CD4-positive, alpha-beta T cell treated with Interleukin-17A for 4 hours (primary cell): ENCODE measurements around the gene GARRE1.
"Not testable (repeated sequence)": the region's sequence is repeated elsewhere in the genome, so short reads cannot be mapped to it uniquely, and the experiment has no call there.

Source experiments
- DNase-seq: peaks from one replicate; pipeline ENCODE4 v3.0.0-alpha.2; 2020; ENCODE audit warnings: mixed read lengths

Gene GARRE1

DNA sequence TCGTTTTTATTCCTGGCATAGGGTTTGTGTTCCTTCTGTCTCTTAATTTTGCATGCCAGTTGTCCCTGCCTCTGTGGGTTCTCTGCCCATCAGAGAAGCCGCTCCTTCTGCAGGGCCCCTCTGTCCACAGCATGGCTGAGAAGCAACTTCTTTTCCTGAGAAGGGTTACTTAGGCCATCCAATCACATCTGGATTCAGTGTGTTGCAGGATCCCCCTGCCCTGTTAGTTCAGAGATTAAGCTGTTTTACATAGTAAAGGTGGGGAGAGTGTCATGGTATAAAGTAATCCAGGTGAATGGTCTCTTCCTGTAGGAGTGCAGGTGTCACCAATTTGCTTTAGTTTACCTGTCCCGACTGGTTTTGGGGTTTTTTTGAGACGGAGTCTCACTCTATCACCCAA, 22.9 kb upstream of the GARRE1 start:
- DNase-seq, result no peak

DNA sequence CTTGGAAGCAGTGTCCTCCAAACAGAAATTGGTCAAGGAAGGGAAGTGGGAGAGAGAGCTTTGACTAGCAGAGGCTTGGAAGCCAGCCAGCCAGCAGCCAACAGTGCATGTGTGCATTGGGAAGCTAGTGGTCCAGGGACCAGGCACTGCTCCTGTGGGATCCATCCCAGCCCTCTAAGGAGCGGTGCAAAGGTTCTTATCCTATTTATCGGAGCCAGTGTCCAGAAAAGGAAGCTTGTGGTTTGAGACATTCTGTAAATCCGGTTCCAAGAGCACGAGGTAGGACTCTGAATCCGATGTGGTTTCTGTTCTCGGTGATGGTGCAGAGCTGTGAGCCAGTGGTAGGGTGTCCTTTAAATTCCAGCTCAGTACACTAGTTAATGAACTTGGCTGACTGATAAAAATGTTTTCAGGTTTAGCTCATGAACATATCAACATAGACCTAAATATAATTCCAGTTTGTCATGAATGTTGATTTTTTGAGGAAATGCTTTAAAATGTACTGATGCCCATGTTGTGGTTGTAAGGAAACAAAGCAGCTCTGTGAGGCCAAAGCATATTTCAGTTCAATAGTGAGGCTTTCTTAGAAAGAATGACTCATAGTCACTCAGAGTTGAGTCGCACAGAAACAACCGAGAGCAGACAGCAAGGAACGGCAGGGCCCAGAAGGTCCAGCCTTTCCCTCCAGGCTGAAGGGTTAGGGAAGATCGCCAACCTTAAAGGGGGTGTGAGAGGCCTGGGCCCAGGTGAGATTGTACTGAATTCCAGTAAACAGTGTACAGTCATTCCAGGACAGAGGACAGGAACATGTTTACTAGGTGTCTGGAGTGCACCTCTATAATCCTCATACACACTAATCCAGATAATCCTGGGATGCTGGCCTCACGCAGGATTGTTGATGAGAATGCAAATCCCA, 21.5 kb upstream of the GARRE1 start:
- DNase-seq, result peak; percentile 15

- DNase-seq, result no peak
Observed at GRCh38 chr19:34235425-34235940, 18.9 kb upstream of the GARRE1 start.

DNA sequence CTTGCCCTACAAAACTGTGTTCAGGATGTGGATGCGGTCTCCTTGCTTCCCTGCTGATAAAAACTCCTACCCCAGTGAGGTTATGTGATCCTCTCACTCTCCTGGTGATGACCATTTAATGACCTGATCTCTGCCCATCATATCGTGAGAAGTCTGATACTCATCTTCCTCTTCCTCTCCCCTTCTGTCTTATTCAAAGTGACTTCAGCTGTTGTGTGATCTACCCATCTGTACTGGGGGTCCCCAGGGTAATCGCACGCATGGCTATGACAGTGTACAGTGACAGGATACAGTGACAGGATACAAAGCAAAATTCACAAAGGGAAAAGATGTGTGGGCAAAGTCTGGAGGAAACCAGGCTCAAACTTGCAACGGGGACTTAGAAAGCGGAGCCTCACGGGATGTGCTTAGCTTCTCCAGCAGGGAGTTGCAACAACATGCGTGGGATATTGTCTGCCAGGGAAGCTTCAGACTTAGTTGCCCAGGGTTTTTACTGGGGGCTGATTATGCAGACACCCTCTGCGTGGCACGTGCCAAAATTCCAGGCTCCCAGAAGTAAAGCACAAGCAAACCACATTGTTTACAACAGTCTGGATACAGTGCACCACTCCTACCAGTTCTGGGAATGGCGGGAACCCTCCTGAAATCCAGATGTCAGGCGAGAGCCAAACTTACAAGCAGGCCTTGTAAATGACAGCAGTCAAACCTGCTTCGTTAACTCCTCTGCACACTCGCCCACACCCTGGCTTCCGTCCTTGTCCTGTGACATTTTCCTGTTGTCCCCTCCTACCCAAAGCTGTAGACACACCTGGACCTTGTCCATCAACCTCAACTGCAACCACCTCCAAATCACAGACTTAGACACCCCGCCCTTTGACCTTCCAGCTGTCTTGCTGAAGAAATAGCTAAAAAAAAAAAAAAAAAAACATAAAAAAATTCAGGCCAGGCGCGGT, 18.0 kb upstream of the GARRE1 start:
- DNase-seq, result no peak

DNA sequence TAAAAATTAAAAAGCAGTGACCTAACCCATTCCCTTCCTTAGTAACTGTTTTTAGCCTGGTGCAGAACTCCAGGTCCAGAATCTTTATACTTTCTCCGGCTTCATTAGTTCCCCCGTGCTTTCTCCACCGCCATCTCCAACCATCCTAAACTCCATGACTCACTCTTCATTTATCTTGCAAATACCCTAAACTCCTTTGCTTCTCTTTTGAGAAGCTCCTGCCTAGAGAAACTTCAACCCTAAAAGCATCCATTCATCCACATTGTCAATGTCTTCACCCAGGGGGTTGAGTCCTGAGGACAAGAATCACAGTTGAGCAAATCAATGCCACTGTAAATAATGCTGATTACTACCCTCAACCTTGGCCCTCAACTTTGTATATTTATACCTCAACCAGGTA, 17.1 kb upstream of the GARRE1 start:
- no peak for DNase-seq

- DNase-seq, result no peak
Observed at GRCh38 chr19:34237939-34238338, 16.4 kb upstream of the GARRE1 start.

GRCh38 chr19:34241513-34242337, 12.6 kb upstream of the GARRE1 start:
- DNase-seq, result peak; percentile 29

DNA sequence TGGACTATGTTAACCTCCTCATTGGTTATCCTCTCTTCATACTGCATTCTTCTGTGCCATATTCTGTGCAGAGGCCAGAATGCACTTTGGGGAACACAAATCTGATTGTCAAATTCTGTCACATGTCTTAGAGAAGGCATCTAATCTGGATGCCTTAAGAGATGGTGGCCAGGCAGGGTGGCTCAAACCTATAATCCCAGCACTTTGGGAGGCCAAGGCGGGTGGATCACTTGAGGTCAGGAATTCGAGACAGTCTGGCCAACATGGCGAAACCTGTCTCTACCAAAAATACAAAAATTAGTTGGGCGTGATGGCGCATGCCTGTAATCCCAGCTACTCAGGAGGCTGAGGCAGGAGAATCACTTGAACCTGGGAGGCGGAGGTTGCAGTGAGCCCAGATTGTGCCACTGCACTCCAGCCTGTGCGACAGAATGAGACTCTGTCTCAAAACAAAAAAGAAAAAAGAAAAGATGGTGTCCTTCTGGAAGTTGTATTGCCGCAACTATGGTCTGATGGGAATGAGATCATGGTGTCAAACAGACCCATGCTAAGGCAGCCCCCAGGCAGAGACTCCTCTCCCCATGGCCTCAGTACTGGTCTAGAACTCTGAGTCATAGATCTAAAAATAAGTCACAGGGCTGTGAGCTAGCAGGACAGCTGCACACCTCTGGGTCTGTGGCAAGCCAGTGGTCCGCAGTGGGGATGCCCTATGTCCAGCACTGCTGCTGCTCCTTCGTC, 11.0 kb upstream of the GARRE1 start:
- DNase-seq, result not testable (repeated sequence)

DNA sequence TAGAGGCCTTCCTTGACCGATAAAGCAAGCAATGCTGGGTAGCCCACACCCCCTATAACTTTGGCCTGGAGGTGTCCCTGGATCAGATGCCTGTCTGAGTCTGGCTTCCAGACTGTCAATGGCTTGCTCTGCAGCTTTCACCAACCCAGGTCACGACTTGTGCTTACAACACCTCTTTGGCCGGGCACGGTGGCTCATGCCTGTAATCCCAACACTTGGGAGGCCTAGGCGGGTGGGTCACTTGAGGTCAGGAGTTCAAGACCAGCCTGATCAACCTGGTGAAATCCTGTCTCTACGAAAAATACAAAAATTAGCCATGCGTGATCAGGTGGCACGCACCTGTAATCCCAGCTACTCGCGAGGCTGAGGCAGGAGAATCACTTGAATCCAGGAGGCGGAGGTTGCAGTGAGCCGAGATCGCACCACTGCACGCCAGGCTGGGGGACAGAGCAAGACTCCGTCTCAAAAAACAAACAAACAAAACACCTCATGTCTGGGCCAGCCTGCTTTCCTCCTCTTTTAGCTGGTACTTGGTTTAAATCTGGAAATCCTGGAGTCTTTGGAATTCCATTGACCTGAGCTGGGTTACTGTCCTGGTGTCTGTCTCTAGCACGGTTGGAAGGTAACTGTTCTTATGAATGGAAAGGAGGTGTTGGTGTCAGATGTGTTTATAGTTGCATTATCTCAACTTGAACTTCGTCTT, 10.3 kb upstream of the GARRE1 start:
- DNase-seq, result no peak

GRCh38 chr19:34244611-34245299, 9.6 kb upstream of the GARRE1 start:
- DNase-seq, result no peak

- no peak for DNase-seq
Observed at GRCh38 chr19:34246340-34246739, 8.0 kb upstream of the GARRE1 start.

DNA sequence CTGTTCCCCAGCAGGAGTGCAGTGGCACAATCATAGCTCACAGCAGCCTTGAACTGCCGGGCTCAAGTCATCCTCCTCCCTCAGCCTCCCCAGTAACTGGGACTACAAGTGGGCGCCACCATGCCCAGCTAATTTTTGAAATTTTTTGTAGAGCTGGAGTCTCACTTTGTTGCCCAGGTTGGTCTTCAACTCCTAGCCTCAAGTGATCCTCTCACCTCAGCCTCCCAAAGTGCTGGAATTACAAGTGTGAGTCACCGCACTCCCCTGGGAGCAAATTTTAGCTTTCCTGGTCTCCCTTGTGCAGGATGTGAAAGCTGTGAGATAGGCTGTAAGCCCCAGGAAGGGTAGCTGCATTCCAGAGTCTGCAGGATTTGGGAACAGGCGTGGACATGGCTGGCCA, 5.4 kb upstream of the GARRE1 start:
- no peak for DNase-seq

GRCh38 chr19:34253167-34253566, 1.2 kb upstream of the GARRE1 start:
- DNase-seq, result not testable (repeated sequence)

DNA sequence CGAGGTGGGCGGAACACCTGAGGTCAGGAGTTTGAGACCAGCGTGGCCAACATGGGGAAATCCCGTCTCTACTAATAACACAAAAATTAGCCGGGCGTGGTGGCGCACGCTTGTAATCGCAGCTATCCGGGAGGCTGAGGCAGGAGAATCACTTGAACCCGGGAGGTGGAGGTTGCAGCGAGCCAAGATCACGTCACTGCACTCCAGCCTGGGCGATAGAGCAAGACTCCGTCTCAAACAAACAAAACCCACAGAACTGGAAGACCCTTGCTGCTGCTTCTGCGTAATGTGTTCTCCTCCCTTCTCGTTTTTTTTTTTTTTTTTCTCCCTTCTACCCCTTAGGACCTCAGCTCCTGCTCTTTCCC, 691 bp upstream of the GARRE1 start:
- not testable (repeated sequence) for DNase-seq

DNA sequence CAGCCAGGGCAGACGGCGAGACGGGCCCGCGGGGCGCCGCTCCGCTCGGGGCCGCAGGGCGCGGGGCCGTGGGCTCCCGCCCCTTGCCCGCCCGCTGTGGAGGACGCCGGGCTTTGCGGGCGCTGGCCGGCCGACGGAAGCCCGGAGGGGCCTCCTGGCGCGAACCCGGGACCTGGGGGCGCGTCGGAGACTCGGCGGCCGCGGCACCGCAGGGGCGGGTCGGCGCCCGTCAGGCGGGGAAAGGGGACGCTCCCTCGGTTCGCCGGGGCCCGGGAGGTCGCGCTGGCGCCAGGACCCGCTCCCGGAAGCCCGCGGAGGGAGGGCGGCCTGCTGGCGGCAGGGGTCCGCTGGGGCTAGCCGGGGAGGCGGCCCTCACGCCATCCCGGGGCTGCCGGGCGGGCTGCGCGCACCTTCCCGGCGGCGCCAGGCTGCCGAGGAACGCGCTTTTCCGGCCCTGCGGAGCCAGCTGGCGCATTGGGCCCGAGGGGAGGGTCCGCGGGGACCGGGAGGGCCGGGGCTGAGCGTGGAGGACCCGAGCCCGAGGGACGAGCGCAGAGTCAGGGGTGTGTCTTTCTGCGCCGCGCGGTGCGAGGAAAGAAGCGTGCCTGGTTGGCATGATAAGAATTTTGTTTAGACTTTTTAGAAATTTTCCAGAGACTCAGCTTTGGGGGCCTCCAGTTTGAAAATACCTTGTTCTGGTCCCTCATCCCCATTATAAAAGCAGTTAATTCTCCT, 511 bp downstream of the GARRE1 start:
- DNase-seq, result peak; percentile 43

DNA sequence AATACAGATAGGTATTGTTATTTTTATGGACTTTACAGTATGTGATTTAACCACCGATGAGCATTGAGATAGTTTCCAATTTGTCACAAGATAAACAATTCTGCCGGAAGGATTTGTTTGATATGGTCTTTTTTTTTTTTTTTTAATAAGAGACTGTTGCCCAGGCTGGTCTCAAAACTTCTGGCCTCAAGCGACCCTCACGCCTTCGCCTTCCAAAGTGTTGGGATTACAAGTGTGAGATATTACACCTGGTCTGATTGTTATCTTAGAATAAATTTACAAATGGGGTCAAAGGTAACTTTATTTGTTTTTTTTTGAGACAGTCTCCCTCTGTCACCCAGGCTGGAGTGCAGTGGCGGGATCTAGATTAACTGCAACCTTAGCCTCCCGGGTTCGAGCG, 1.2 kb downstream of the GARRE1 start:
- no peak for DNase-seq

DNA sequence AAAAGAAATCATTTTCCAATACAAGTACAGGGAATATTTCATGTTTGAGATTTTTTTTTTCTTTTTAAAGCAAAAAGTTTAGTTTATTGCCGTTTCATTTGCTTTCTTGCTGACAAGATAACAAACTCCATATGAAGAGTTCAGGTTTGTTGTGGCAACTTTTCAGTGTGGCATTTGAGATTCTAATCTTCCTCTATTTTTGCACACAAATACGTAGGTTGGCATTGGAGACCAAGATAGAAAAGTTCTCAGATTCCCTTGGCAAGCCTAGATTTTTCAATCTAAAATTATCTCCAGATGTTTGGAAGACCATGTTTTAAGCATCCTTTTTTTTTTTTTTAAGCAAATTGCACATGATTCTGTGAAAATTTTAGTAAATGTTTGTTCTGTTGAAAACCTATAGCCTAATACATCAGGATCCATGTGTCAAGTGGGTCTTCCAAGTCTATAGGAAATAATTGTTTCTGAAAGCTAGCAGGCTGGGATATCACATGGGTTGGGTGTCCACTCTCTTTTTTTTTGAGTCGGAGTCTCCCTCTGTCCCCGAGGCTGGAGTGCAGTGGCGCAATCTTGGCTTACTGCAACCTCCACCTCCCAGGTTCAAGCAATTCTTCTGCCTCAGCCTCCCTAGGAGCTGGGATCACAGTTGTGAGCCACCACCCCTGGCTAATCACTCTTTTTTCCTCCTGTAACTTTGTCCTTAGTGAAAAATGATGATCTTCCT, 2.6 kb downstream of the GARRE1 start:
- no peak for DNase-seq

DNA sequence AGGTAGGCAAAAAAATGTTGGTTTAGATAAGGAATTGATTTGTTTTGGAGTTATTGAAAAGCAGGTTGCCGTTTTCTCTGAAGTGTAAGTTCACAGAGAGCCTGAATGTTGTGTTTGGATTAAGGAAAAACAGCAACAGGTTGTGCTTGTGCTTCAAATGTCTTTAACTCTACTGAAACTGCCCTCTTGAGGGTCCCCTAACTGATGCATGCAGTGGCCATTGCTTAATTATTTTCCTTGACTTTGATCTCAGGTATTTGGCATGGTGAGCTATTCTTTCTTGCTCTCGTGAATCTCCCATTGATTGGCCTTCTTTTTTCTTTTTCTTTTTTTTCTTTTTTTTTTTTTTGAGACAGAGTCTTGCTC, 3.2 kb downstream of the GARRE1 start:
- DNase-seq, result no peak
